GM21447 (cell line): ENCODE results near the gene PLA2G15.

Source experiments
- ATAC-seq: cut with Tn5 transposase; IDR thresholded peaks from one replicate; pipeline ENCODE4 v1.9.1; 2021; ENCODE audit not compliant: unreplicated experiment

Gene PLA2G15

DNA sequence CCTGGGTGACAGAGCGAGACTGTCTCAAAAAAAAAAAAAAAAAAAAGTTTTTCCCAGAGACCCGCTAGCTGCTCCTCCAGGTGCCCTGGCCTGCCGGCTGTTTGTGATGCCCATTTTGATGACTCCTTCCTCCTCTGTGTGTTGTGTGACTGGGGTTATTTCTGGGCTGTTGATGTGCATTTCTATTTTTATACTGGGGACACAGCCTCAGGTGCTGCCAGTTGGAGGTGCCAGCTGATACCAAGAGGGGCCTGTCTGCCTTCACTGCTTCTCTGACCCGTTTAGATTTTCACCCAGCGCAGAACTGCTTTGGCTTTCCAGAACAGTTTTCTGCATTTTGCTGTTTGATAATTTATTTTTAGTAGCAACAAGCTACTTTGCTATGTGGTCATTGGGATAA is 6.7 kb downstream of the PLA2G15 start:
- no peak for ATAC-seq

DNA sequence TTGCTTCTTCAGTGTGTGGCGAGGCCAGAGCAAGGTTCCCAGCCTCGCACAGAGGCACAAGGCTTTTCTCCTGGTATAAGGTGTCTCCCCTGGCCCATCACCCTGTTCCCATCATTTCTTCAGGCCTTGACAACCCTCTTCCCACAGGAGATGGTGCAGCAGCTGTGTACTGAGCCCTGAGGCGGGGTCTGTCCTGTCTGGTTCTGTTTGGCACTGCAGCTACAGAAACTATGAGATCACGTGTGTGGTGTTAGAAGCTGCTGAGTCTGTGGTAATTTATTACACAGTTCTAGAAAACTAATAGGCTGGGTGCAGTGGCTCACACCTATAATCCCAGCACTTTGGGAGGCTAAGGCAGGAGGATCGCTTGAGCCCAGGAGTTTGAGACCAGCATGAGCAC is 7.2 kb downstream of the PLA2G15 start:
- no peak for ATAC-seq

DNA sequence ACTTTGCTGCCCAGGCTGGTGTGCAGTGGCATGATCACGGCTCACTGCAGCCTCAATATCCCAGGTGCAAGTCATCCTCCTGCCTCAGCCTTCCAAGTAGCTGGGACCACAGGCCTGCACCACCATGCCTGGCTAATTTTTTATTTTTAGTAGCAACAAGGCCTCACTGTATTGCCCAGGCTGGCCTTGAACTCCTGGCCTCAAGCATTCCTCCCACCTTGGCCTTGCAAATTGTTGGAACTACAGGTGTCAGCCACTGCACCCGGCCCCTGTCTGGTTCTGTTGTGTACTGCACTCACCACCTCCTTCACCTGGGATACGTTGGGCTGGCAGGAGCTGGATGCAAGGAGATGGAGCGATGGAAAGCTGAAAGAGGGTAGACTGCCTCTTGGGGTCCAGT is 8.5 kb downstream of the PLA2G15 start:
- no peak for ATAC-seq

DNA sequence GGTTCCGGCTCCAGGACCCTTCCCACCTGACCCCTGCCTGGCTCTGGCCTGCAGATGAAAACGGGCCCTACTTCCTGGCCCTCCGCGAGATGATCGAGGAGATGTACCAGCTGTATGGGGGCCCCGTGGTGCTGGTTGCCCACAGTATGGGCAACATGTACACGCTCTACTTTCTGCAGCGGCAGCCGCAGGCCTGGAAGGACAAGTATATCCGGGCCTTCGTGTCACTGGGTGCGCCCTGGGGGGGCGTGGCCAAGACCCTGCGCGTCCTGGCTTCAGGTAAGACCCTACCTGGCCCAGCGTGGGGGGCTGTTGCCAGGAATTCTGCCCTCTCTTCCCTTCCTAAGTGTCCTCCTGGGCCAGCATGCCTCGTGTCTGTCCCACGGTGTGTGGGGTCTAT is 10.5 kb downstream of the PLA2G15 start:
- ATAC-seq: no peak

DNA sequence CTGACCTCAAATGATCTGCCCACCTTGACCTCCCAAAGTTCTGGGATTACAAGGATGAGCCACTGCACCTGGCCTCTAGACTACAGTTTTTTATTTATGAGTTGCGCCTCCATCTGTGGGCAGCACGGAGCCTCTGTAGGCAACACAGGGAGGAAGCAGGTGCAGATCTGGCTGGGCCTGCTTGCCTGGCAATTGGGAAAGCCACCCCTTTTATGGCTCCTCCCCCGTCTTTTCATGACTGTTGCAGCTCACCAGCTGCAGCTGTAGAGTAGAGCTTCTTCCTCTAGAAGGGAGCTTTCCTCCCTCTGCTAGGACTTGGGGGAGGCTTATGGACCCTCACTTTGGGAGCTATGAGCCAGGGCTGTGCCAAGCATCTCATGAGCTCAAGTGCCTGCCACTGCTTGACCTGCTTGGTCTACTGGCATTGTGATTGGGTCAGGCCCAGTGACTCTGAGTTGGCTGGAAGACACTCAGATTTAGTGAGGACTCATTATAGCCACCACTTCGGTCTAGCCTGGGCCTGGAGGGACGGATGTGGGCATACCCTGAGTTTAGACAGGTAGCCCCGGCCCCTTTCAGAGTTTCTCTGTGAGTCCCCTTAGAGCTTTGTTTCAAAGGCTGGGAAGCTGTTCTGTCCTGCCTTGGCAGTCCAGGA is 12.2 kb downstream of the PLA2G15 start:
- ATAC-seq: peak; percentile 53

DNA sequence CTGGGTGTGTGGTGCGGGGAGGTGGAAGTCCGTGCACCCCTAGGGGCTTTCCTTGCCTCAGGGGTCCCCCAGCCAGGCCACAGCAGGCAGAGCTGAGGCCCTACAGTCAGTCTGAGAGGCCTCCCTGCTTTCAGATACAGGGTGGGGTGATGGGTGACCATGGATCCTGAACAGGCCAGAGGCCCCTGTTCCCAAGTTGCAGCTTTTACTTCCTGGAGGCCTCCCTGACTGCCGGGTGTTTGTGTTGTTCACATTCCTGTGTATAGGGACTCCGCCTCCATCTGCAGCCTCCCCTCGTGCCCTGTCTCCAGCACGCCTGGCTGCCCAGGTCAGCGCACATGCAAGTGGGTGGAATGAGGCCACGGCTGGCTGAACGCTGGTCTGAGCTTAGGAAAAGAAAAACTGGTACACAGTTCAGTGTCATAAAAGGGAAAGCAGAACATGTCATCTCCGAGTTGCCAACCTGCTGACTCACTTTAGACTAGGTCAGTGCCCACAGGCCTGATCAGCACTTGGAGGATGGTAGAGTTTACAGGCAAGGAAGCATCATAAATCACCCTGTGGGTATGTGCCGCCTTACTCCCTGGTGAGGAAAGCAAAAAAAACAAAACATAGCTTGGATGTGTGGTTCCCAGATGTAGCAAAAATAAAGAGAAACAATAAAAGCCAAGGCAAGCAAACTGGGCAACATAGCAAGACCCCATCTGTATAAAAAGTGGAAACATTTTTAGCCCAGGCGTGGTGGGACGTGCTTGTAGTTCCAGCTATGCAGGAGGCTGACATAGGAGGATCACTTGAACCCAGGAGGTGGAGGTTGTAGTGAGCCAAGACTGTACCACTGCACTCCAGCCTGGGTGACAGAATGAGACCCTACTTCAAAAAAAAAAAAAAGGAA is 13.0 kb downstream of the PLA2G15 start:
- peak; percentile 38 for ATAC-seq

DNA sequence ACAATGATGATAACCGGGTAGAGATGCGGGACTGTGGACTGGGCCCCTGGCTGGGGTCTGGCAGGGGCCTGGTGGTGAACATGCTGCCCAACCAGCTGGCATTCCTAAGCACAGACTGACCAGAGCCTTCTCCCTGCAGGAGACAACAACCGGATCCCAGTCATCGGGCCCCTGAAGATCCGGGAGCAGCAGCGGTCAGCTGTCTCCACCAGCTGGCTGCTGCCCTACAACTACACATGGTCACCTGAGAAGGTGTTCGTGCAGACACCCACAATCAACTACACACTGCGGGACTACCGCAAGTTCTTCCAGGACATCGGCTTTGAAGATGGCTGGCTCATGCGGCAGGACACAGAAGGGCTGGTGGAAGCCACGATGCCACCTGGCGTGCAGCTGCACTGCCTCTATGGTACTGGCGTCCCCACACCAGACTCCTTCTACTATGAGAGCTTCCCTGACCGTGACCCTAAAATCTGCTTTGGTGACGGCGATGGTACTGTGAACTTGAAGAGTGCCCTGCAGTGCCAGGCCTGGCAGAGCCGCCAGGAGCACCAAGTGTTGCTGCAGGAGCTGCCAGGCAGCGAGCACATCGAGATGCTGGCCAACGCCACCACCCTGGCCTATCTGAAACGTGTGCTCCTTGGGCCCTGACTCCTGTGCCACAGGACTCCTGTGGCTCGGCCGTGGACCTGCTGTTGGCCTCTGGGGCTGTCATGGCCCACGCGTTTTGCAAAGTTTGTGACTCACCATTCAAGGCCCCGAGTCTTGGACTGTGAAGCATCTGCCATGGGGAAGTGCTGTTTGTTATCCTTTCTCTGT is 14.0 kb downstream of the PLA2G15 start:
- ATAC-seq: no peak

DNA sequence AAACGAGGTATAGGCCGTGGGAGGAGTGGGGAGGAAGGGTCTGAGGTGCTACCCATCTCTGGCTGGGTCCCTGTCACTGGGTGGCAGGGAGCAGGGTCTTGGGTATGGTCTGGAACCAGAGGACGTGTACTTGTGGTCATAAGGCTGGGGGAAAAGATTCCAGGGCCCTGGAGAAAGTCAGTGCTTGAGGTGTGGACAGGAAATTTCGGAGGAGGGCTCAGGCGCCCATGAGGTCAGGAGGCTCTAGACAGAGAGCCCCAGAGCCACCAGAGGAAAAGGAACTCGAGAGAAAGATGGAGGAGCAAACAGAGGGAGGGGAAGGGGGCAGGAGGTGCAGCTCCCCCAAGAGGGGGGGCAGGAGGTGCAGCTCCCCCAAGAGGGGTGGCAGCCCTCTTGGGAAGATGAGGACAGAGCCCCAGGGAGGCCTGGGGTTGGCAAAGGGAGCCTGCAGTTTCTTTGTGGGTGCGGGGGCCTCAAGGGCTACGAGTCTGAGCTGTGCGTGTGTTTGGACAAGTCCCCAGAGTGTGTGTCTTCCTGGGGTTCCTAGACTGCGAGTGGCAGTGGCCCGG is 18.5 kb downstream of the PLA2G15 start:
- no peak for ATAC-seq

DNA sequence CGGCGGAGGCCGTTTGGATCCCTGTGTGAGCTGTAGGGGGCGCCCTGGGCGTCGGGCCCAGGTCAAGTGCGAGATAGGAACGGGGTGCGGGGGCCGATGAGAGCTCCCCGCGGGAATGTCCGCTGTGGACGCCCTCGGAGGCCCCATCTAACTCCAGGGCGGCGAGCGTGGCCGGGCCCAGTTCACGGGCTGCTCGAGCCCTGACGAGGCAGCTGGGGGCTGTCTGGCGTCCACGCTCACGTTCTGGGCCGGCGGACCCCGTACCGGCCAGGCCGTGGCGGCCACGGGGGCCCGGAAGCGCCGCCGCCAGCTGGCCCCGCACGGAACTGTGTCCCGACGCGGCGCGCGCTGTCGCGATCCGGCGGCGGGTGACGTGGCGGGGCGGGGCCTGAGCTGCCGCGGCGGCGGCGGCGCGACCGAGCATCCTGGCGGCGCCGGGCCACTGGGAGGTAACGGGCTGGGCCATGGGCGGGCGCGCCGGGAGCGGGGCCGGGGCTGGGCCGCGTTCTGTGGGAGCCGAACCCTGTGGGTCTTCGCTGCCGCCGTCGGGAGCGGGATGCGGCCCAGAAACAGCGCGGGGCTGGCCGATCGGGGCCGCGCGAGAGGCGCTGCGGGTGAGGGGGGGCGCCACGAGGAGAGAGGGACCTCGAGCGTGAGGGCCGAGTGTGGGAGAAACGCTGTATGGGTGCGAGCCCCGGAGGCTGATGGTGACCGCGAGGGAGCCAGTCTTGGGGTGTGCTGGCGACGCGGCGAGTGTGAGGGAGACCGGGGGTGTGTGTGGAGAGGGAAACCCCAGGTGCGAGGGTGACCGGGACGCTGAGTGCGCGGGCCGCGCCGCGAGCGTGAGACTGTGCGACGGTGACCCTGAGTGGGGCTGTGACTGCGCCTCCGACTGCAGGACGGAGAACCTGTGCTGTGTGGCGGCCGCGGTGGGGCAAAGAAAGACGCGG is 19.2 kb downstream of the PLA2G15 start, which contains the start of gene SLC7A6:
TSS of gene SLC7A6 (plus strand) at position 399 of the 950 bp plus-strand sequence. CDS start 10,201 bp downstream, outside the sequence.
- peak; percentile 50 for ATAC-seq

DNA sequence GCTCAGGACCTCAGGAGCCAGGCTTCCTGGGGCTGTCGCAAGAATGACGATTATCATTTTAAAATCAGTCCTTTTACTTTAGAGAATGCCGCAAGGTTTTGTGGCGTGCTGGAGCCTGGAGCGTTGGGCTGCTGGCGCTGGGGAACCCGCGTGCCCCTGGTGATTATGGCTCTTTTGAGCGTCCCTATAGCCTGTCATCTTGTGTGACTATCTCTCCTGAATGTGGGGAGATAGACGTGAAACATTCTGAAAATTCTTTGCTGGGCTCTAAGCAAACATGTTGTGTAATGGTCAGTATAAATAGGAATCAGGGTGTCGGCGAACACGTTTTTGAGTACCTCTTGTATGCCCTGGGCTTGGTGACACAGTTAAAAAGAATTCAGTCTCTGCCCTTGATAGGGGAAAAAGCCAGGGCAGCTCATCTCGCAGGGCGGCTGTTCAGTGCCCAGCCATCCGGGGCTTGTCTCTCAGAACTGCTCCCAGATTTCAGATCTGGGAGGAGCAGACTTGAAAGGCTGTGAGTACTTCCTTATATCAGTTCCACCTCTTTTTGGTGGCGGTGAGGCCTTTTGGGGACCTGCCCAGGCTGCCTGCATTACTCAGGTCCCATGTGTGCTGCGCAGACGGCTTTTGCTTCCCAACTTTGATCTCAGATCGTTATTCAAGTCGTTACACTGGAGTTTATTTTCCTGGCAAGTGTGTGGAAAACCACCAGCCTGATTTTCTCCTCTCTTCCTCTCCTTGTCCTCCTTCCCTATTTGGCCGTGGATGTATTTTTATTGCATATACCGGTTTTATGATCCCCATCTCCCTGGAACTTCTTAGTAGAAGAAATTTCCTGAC is 20.1 kb downstream of the PLA2G15 start:
- ATAC-seq: peak; percentile 20

DNA sequence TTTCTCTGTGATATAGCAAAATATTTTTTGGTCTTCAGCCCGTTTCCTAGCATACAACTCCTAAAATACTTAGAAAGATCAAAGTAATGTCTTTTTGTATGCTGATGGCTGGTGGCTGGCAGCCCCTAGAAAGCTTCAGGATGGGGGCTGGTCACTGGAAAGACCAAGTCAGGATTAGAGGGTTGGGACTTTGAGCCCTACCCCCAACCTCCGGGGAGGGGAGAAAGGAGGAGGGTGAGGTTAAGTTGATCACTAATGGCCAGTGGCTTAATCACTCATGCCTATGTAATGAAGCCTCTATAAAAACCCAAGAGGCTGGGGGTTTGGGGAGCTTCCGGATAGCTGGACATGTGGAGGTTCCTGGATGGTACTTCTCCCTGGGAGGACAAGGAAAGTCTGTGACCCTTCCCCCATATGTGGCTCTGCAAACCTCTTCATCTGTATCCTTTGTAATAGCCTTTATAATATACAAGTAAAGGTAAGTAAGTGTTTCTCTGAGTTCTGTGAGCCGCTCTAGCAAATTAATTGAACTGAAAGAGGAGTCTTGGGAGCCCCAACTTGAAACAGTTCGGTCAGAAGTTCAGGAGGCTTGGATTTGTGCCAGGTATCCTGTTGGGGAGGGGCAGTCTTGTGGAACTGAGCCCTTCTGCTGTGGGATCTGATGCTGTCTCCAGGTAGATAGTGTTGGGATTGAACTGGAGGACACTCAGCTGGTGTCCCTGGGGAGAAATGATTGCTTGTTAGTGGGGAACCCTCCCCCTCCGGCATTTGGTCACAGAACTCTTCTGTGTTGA is 22.6 kb downstream of the PLA2G15 start:
- no peak for ATAC-seq

DNA sequence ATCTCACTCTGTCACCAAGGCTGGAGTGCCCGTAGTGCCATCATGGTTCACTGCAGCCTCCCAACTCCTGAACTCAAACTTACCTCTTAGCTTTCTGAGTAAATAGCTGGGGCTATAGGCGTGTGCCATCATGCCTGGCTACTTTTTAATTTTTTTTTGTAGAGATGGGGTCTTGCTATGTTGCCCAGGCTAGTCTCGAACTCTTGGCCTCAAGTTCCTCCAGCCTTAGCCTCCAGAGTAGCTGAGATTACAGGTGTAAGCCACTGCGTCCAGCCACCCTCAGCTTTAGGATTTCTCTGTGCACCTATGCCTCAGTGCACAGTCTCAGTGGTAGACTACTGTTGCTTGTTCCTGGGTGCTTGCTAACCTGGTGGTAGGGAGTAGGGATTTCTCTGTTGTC is 24.6 kb downstream of the PLA2G15 start:
- ATAC-seq: no peak

DNA sequence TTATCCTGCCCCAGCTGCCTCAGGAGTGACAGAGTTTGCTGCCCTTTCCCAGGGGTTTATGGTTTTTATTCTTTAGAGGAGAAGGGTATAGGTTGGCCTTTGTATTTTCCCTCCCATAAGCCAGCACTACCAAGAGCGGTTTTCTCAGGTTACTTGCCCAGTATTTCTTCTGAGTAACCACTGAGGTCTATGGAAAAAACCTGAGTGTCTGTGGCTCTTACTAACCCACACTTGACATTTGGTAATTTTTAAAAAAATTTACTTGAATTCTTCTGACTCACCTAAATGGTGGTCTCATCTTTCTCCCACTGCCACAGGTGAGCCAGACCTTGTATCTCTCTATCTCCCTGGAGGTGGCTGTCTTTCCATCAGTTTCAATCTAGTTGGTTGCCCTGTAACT is 25.2 kb downstream of the PLA2G15 start:
- no peak for ATAC-seq

DNA sequence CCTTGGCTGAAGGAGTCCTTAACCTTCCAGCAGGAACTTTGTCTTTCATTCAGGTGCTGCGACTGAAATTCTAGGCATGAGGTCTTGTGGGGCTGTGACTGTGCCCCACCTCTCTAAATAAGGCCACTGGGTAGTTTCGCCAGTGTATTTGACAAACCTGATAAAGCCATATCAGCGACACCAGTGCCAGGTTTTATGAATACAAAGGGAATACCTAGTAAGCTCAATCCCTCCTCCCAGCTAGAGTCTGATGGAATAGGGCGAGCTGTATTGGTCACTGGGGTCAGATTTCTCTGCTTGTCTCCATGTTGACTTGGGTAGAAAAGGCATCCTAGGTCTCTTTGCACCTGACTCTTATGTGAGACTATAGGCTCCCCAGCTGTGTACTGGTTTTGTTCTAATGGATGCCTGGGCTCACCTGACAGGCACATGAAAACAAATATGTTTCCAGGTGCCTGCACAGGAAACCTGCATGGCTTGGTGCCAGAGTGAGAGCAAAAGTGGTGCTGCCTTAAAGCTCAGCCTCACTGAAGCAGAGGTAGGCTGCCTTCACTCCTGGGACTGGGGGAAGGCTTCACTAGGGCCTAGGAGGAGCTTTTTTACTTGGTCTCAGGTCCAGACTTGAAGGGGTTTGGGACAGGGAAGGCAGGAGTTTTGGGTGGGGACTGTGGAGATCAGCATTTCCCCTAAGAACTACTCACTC is 27.5 kb downstream of the PLA2G15 start:
- ATAC-seq: no peak

DNA sequence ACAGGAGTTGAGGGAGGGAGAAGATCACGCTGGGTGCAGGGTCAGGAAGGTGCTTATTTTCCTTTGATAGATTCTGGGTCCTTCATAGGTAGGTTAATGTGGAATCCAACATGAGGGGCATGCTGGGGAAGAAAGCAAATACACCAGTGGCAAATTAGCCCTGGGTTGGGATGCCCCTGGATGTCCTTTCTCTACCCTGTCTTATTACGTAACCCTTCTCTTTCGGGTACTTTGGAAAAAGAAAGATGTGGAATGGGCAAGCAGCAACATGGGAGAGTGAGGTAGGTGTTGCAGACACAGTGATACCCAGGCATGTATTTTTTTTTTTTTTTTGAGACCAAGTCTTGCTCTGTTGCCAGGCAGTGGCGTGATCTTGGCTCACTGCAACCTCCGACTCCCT is 28.3 kb downstream of the PLA2G15 start:
- no peak for ATAC-seq

DNA sequence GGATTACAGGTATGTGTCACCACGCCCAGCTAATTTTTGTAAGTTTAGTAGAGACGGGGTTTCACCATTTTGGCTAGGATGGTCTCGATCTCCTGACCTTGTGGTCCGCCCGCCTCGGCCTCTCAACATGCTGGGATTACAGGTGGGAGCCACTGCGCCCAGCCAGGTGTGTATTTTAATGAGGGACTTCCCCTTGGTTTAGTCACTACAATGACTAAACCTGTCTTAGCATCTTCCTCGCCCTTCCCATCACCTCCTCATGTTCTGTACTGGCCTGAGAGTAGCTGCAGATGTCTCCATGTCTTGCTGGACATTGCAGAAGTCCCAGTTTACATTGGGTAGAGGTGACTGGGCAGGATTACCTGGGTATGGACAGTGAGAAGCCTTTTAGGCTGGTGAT is 28.7 kb downstream of the PLA2G15 start:
- ATAC-seq: no peak

DNA sequence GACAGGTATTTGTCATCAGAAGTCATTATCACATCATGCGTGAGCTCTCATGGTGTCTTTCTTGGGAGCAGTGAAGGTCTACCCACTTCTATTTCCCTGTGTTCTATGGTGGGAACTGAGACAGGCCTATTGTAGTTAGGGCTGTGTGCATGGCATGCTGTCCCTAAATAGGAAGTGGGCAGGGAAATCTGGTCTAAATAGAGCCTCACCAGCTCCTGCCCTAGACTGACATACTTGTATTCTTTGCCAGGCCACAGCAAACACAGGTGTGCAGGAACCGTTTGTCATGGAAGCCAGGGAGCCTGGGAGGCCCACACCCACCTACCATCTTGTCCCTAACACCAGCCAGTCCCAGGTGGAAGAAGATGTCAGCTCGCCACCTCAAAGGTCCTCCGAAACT is 29.3 kb downstream of the PLA2G15 start:
- ATAC-seq: no peak
